Ascending aorta (tissue), 2 donors: ENCODE results near the gene CLDN22. TPM values are rescaled to one million over a fixed set of nuclear protein-coding genes. Genes with fewer than 3 reads are reported as not detected.
A peak's percentile ranks its signal among the peaks of the same experiment; 100 is the strongest.

Experiments used
- DNase-seq, 2 donors: peaks; one replicate each; pipeline ENCODE4 v3.0.0-alpha.2; 2019; ENCODE audit warnings: low spot score in 2 of 2
- H3K27ac ChIP-seq, 2 donors: fragments of 200-600 bp; sonication (generic); one replicate each; pipeline ENCODE4 v1.5.1; 2016 to 2017; ENCODE audit warnings: mild to moderate bottlenecking in 1 of 2
- H3K27me3 ChIP-seq: fragments of 200-600 bp; sonication (generic); one replicate; pipeline ENCODE4 v1.5.1; 2017
- H3K36me3 ChIP-seq, 2 donors: fragments of 200-600 bp; sonication (generic); one replicate each; pipeline ENCODE4 v1.5.1; 2016
- H3K4me1 ChIP-seq, 2 donors: fragments of 200-600 bp; sonication (generic); one replicate each; pipeline ENCODE4 v1.5.1; 2016 to 2017; ENCODE audit warnings: mild to moderate bottlenecking in 1 of 2
- H3K4me3 ChIP-seq, 2 donors: fragments of 200-600 bp; sonication (generic); one replicate each; pipeline ENCODE4 v1.5.1; 2016 to 2017; ENCODE audit warnings: mild to moderate bottlenecking in 1 of 2
- H3K9me3 ChIP-seq, 2 donors: fragments of 200-600 bp; sonication (generic); one replicate each; pipeline ENCODE4 v1.5.1; 2016
- CTCF ChIP-seq, 3 experiments: fragments of 200-600 bp in 2 of 3; fragments of 450-650 bp in 1 of 3; sonication (generic) in 2 of 3; IDR thresholded peaks; one replicate each; pipeline ENCODE4 v1.5.1; 2016 to 2019; ENCODE audit warnings: antibody characterized with exemption in 3 of 3, mild to moderate bottlenecking in 1 of 3, moderate library complexity in 1 of 3
- intact Hi-C: fragments of 100-400 bp; cut with DNase I; formaldehyde crosslinking; loops from one replicate; pipeline ENCODE4 v1.15.1; 2023
- total RNA-seq: library from RNA; depleted of rRNA; stranded (reverse); fragments of >200 nt; gene quantifications from one replicate; pipeline ENCODE4 v1.1.0, GENCODE V29; 2016

CLDN22 gene
- total RNA-seq, 1 donor from 2014 or later: not detected

- Histone ChIP-seq H3K9me3 (no peaks in the 10 kb centered on the region), H3K4me3 (no peak overlapping the region), H3K27ac (no peak overlapping the region), H3K27me3 (no peaks in the 10 kb centered on the region), H3K4me1 (no peaks in the 10 kb centered on the region), H3K36me3 (no peaks in the 10 kb centered on the region)
- intact Hi-C loops: no loop called here
- DNase-seq: no peak
- TF ChIP-seq CTCF (IDR thresholded peaks at IDR 0.05): no peak
These were observed 42.0 kb upstream of the CLDN22 start for GRCh38 chr4:183362036-183362435.

- no peak for DNase-seq
- Histone ChIP-seq H3K4me3 (no peak overlapping the region), H3K27me3 (no peaks in the 10 kb centered on the region), H3K27ac (no peak overlapping the region), H3K4me1 (no peaks in the 10 kb centered on the region), H3K9me3 (no peaks in the 10 kb centered on the region), H3K36me3 (no peaks in the 10 kb centered on the region)
- intact Hi-C loops: no loop called here
- no peak for TF ChIP-seq CTCF (IDR thresholded peaks at IDR 0.05)
These were observed 40.3 kb upstream of the CLDN22 start for GRCh38 chr4:183360161-183360919.

GRCh38 chr4:183358215-183358755 lies 38.2 kb upstream of the CLDN22 start:
- intact Hi-C loops: no loop called here
- Histone ChIP-seq H3K4me3 (no peak overlapping the region), H3K4me1 (no peaks in the 10 kb centered on the region), H3K9me3 (no peaks in the 10 kb centered on the region), H3K36me3 (no peaks in the 10 kb centered on the region), H3K27me3 (no peaks in the 10 kb centered on the region), H3K27ac (no peak overlapping the region)
- TF ChIP-seq CTCF (IDR thresholded peaks at IDR 0.05): no peak
- DNase-seq: peak in 1 of 2 donors; percentile 13

GRCh38 chr4:183356931-183357675 lies 37.0 kb upstream of the CLDN22 start:
- intact Hi-C loops: no loop called here
- Histone ChIP-seq H3K4me3 (no peak overlapping the region), H3K36me3 (no peaks in the 10 kb centered on the region), H3K27ac (no peak overlapping the region), H3K27me3 (no peaks in the 10 kb centered on the region), H3K4me1 (no peaks in the 10 kb centered on the region), H3K9me3 (no peaks in the 10 kb centered on the region)
- DNase-seq: peak in 1 of 2 donors; percentile 44
- no peak for TF ChIP-seq CTCF (IDR thresholded peaks at IDR 0.05)

GRCh38 chr4:183356173-183356830 lies 36.2 kb upstream of the CLDN22 start:
- intact Hi-C loops: no loop called here
- Histone ChIP-seq H3K4me1 (no peaks in the 10 kb centered on the region), H3K9me3 (no peaks in the 10 kb centered on the region), H3K4me3 (no peak overlapping the region), H3K27ac (no peak overlapping the region), H3K27me3 (no peaks in the 10 kb centered on the region), H3K36me3 (no peaks in the 10 kb centered on the region)
- no peak for DNase-seq
- no peak for TF ChIP-seq CTCF (IDR thresholded peaks at IDR 0.05)
